Central memory CD8-positive, alpha-beta T cell (primary cell): ENCODE results near the gene ETV6.

Source experiments
- ATAC-seq: fragments of 150-1000 bp; cut with Tn5 transposase; replicated peaks from 2 replicates; pipeline ENCODE4 v1.10.0; 2022; ENCODE audit warnings: mild to moderate bottlenecking, moderate FRiP score, moderate number of reproducible peaks; ENCODE audit not compliant: poor library complexity, severe bottlenecking; ENCODE audit errors: extremely low read depth
- DNase-seq, 2 donors: peaks; one replicate each; pipeline ENCODE4 v3.0.0; 2021; ENCODE audit warnings: low spot score in 2 of 2
- H3K27ac Mint-ChIP-seq: one replicate; pipeline ENCODE4 v1.8.0; 2022; ENCODE audit warnings: low read depth, mild to moderate bottlenecking, moderate library complexity, mixed read lengths
- H3K27me3 Mint-ChIP-seq: one replicate; pipeline ENCODE4 v1.8.0; 2022; ENCODE audit warnings: mixed read lengths
- H3K36me3 Mint-ChIP-seq: one replicate; pipeline ENCODE4 v1.8.0; 2022; ENCODE audit warnings: mild to moderate bottlenecking, moderate library complexity, mixed read lengths; ENCODE audit not compliant: insufficient read depth
- H3K4me1 Mint-ChIP-seq: one replicate; pipeline ENCODE4 v1.8.0; 2022; ENCODE audit warnings: mixed read lengths
- H3K4me3 Mint-ChIP-seq: one replicate; pipeline ENCODE4 v1.8.0; 2022; ENCODE audit warnings: mild to moderate bottlenecking, moderate library complexity, mixed read lengths
- H3K9me3 Mint-ChIP-seq: one replicate; pipeline ENCODE4 v1.8.0; 2022; ENCODE audit warnings: mixed read lengths

Gene ETV6

GRCh38 chr12:11730299-11731041 is 81.0 kb downstream of the ETV6 start:
- Mint-ChIP-seq H3K27me3 (no peaks in the 10 kb centered on the region), H3K36me3 (peaks cover 2% of the 10 kb centered on the region), H3K4me1 (peaks cover 64% of the 10 kb centered on the region), H3K4me3 (peak overlapping the region; percentile 67), H3K27ac (peak overlapping the region; percentile 77), H3K9me3 (no peaks in the 10 kb centered on the region)
- DNase-seq (no peak), ATAC-seq (no peak)

DNA sequence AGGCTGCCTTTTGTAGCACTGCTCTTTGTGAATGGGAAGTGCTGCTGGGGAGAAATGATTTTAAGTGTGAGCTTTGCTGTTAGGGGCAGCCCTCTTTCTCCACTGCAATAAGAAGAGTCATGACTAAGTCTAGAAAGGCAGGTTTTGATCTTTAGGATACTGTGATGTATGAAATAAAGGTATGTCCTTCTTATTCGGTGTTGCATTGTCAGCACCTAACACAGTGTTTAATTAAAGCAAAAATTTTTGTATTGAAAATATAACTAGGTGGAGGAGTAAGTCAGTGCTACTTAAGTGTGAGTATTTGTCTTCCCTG is 81.5 kb downstream of the ETV6 start:
- Mint-ChIP-seq H3K9me3 (no peaks in the 10 kb centered on the region), H3K36me3 (peaks cover 2% of the 10 kb centered on the region), H3K27me3 (no peaks in the 10 kb centered on the region), H3K4me1 (peaks cover 61% of the 10 kb centered on the region), H3K27ac (peak overlapping the region; percentile 77), H3K4me3 (peak overlapping the region; percentile 67)
- ATAC-seq = no peak
- DNase-seq = no peak

DNA sequence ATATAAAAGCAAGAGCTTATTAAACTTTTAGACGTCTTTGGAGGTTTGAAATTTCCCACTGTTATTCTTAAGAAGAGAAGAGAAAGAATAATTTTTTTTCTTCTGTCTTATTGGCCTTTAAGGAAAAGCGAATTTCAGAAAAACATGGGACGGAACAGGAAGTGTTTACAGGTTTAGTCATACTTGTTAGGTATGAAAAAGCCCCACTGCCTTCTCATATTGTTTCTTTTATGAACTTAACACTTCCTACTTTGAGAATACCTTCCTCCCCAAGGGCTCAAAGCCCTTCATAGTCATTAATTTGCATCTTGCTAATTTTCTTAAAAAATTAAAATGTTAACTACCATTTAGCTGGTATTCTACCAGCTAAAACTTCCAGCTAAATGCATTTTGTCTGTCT is 82.0 kb downstream of the ETV6 start:
- H3K27ac Mint-ChIP-seq = peak overlapping the region; percentile 77
- H3K27me3 Mint-ChIP-seq = no peaks in the 10 kb centered on the region
- H3K9me3 Mint-ChIP-seq = no peaks in the 10 kb centered on the region
- no peak for DNase-seq
- H3K4me3 Mint-ChIP-seq = peak overlapping the region; percentile 67
- H3K36me3 Mint-ChIP-seq = peaks cover 2% of the 10 kb centered on the region
- peaks cover 63% of the 10 kb centered on the region for H3K4me1 Mint-ChIP-seq
- ATAC-seq = no peak

DNA sequence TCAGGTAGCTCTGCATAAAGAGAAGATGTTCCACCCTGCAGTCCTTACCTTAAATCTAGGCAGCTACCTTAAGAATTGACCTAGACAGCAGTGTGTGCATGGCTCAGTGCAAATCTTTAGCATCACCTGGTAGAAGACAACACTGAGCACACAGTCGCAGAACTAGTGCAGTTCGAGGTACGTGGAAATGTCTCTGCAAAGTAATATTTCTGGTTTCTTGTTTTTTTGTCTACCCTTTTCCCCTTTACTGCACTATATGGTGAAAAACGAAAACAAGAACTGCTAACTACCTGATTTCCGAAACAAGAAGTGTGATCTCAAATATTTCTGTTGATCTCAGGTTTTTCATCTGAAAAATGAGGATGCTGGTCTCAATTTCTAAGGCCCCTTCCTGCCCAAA is 82.5 kb downstream of the ETV6 start:
- Mint-ChIP-seq H3K4me1 (peaks cover 65% of the 10 kb centered on the region), H3K27me3 (no peaks in the 10 kb centered on the region), H3K9me3 (no peaks in the 10 kb centered on the region), H3K27ac (peak overlapping the region; percentile 94), H3K4me3 (peak overlapping the region; percentile 67), H3K36me3 (peaks cover 2% of the 10 kb centered on the region)
- DNase-seq = no peak
- peak; percentile 33 for ATAC-seq

DNA sequence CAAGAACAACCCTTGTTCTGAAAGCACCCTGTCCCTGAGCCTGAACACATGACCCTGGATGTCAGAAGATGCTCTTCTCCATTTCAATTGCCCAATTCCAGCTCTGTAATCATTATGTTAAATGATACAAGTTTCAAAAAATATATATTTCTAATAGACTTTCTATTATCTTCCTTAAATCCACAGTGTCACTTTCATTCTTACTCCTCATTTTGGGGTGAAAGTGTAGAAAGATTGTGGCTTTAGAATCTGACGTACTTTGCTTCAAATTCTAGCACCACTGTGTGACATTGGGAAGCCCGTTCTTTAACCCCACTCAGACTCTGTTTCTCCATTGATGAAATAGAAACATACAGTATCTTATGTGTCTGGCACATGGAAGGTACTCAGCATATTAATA is 83.2 kb downstream of the ETV6 start:
- peaks cover 2% of the 10 kb centered on the region for H3K36me3 Mint-ChIP-seq
- peak overlapping the region; percentile 67 for H3K4me3 Mint-ChIP-seq
- H3K4me1 Mint-ChIP-seq = peaks cover 62% of the 10 kb centered on the region
- peak overlapping the region; percentile 94 for H3K27ac Mint-ChIP-seq
- ATAC-seq (no peak), DNase-seq (no peak)
- no peaks in the 10 kb centered on the region for H3K27me3 Mint-ChIP-seq
- no peaks in the 10 kb centered on the region for H3K9me3 Mint-ChIP-seq

- H3K36me3 Mint-ChIP-seq = peaks cover 2% of the 10 kb centered on the region
- DNase-seq (no peak), ATAC-seq (no peak)
- no peak overlapping the region for H3K27ac Mint-ChIP-seq
- no peaks in the 10 kb centered on the region for H3K27me3 Mint-ChIP-seq
- peaks cover 64% of the 10 kb centered on the region for H3K4me1 Mint-ChIP-seq
- no peak overlapping the region for H3K4me3 Mint-ChIP-seq
- H3K9me3 Mint-ChIP-seq = no peaks in the 10 kb centered on the region
Observed at GRCh38 chr12:11734580-11735180, 85.2 kb downstream of the ETV6 start.

DNA sequence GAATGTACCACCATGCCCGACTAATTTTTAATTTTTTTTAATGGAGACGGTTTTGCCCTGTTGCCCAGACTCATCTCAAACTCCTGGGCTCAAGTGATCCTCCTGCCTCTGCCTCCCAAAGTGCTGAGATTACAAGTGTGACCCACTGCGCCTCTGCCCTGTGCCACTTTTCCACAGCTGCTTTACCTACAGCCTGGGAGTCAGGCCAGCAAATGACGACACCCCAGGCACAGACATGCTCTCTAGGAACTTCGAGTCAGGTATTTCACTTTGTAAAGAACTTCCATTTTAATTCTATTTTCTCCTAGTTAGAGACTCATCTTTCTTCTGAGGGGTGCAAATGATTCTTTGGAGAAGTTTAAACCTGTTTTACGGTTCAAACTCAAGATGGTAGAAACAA is 89.0 kb downstream of the ETV6 start:
- H3K36me3 Mint-ChIP-seq = peaks cover 2% of the 10 kb centered on the region
- no peak for DNase-seq
- H3K27me3 Mint-ChIP-seq = no peaks in the 10 kb centered on the region
- H3K9me3 Mint-ChIP-seq = no peaks in the 10 kb centered on the region
- no peak overlapping the region for H3K4me3 Mint-ChIP-seq
- no peak for ATAC-seq
- peaks cover 44% of the 10 kb centered on the region for H3K4me1 Mint-ChIP-seq
- no peak overlapping the region for H3K27ac Mint-ChIP-seq

GRCh38 chr12:11739980-11740577 is 90.6 kb downstream of the ETV6 start:
- H3K27ac Mint-ChIP-seq = no peak overlapping the region
- peaks cover 2% of the 10 kb centered on the region for H3K36me3 Mint-ChIP-seq
- no peaks in the 10 kb centered on the region for H3K9me3 Mint-ChIP-seq
- ATAC-seq (no peak), DNase-seq (no peak)
- no peak overlapping the region for H3K4me3 Mint-ChIP-seq
- peaks cover 42% of the 10 kb centered on the region for H3K4me1 Mint-ChIP-seq
- no peaks in the 10 kb centered on the region for H3K27me3 Mint-ChIP-seq

GRCh38 chr12:11741434-11742092 is 92.1 kb downstream of the ETV6 start:
- no peak overlapping the region for H3K27ac Mint-ChIP-seq
- no peaks in the 10 kb centered on the region for H3K27me3 Mint-ChIP-seq
- peaks cover 2% of the 10 kb centered on the region for H3K36me3 Mint-ChIP-seq
- H3K4me1 Mint-ChIP-seq = peaks cover 31% of the 10 kb centered on the region
- DNase-seq = no peak
- no peak overlapping the region for H3K4me3 Mint-ChIP-seq
- H3K9me3 Mint-ChIP-seq = no peaks in the 10 kb centered on the region
- ATAC-seq = no peak

- no peak for DNase-seq
- Mint-ChIP-seq H3K9me3 (no peaks in the 10 kb centered on the region), H3K4me3 (no peak overlapping the region)
Observed at GRCh38 chr12:11743423-11744409, 94.2 kb downstream of the ETV6 start.

DNA sequence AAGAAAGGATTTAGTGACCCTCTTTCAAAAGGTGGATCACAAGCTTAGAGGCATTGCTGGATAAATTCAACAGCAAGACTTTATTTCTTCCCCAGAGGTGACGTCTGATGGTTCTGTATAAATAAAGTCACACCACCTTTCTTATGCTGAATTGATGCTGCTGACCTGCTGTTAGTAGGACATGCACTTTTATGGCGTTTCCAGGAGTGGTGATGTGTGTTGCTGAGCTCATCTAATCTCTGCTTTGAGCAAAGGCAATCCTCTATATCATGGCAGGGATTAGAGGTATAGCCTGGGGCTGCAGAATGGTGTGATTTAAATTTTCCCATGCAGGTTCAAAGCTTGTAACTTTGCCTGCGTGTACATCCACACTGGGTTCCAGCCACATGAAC is 94.9 kb downstream of the ETV6 start:
- H3K27ac Mint-ChIP-seq = no peak overlapping the region
- no peaks in the 10 kb centered on the region for H3K9me3 Mint-ChIP-seq
- H3K27me3 Mint-ChIP-seq = no peaks in the 10 kb centered on the region
- peaks cover 6% of the 10 kb centered on the region for H3K36me3 Mint-ChIP-seq
- H3K4me3 Mint-ChIP-seq = no peak overlapping the region
- H3K4me1 Mint-ChIP-seq = peaks cover 19% of the 10 kb centered on the region
- ATAC-seq (no peak), DNase-seq (no peak)

More at GRCh38 chr12:11743423-11744409, 94.2 kb downstream of the ETV6 start:
- ATAC-seq = no peak
- Mint-ChIP-seq H3K27me3 (no peaks in the 10 kb centered on the region), H3K4me1 (peaks cover 20% of the 10 kb centered on the region), H3K36me3 (peaks cover 5% of the 10 kb centered on the region), H3K27ac (no peak overlapping the region)

DNA sequence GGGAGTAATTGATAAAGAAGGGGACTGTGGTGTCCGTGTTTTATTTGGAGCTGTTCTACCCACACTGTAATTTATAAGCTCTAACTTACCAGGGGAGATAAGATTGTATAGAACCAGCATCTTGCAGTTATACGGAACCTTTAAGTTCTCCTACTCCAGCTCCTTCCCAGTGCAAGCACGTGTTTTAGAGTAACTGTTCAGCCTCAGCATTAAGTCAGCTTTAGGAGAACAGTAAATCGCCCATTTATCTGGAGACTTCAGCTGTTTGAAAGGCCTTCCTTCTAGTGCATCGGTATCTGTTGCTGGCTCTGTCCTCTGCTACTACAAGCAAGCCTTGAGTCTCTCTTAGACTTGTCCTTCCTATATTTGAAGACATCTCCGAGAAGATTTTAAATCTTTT is 95.6 kb downstream of the ETV6 start:
- H3K4me3 Mint-ChIP-seq = no peak overlapping the region
- DNase-seq (no peak), ATAC-seq (no peak)
- peaks cover 25% of the 10 kb centered on the region for H3K4me1 Mint-ChIP-seq
- no peaks in the 10 kb centered on the region for H3K9me3 Mint-ChIP-seq
- no peak overlapping the region for H3K27ac Mint-ChIP-seq
- peaks cover 6% of the 10 kb centered on the region for H3K36me3 Mint-ChIP-seq
- H3K27me3 Mint-ChIP-seq = no peaks in the 10 kb centered on the region
